GM12801 (cell line): ENCODE results near the gene ANAPC5.

Source experiments
- TF ChIP-seq, protein P1 (sequence below): IDR thresholded peaks from one replicate; pipeline ENCODE4 v1.5.1; 2011; ENCODE audit warnings: control low read depth; ENCODE audit not compliant: insufficient read length; ENCODE audit errors: extremely low read depth

Gene ANAPC5, protein sequence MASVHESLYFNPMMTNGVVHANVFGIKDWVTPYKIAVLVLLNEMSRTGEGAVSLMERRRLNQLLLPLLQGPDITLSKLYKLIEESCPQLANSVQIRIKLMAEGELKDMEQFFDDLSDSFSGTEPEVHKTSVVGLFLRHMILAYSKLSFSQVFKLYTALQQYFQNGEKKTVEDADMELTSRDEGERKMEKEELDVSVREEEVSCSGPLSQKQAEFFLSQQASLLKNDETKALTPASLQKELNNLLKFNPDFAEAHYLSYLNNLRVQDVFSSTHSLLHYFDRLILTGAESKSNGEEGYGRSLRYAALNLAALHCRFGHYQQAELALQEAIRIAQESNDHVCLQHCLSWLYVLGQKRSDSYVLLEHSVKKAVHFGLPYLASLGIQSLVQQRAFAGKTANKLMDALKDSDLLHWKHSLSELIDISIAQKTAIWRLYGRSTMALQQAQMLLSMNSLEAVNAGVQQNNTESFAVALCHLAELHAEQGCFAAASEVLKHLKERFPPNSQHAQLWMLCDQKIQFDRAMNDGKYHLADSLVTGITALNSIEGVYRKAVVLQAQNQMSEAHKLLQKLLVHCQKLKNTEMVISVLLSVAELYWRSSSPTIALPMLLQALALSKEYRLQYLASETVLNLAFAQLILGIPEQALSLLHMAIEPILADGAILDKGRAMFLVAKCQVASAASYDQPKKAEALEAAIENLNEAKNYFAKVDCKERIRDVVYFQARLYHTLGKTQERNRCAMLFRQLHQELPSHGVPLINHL

DNA sequence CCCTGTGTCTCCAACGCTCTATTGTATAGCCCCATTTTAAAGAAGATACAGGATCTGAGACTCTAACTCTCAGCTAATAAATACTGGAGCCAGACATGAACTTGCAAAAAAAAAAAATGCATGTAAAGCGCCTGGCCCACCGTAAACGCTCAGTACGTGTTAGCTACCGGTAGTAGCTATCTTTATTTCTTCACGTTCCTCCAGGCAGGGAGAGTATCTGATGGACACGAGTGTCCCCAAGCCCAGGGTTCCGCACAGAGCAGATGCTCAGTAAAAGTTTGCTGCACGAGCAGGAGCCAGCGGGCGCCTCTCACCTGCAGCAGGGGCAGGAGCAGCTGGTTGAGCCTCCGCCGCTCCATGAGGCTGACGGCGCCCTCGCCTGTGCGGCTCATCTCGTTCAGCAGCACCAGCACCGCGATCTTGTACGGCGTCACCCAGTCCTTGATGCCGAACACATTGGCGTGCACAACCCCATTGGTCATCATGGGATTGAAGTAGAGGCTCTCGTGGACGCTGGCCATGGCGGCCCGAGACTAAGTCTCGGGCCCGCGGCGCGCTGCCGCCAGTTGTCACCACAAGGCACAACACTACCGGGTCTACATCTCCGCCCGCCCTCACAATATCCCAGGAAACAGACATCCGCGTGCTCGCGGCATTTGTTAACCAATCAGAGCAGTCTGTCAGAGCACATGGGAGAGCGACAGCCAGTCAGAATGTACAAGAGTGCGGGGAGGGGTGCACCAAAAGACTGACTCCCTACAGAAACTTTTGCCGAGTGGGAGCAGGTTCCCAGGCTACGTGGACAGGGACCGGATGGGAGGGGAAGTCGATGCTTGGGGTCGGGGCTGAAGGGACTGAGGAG, at the start of gene ANAPC5:
TSS of gene ANAPC5 (minus strand) at position 592 of the 862 bp plus-strand sequence. CDS start at position 521, 71 bp downstream.
- TF ChIP-seq, protein P1, sequence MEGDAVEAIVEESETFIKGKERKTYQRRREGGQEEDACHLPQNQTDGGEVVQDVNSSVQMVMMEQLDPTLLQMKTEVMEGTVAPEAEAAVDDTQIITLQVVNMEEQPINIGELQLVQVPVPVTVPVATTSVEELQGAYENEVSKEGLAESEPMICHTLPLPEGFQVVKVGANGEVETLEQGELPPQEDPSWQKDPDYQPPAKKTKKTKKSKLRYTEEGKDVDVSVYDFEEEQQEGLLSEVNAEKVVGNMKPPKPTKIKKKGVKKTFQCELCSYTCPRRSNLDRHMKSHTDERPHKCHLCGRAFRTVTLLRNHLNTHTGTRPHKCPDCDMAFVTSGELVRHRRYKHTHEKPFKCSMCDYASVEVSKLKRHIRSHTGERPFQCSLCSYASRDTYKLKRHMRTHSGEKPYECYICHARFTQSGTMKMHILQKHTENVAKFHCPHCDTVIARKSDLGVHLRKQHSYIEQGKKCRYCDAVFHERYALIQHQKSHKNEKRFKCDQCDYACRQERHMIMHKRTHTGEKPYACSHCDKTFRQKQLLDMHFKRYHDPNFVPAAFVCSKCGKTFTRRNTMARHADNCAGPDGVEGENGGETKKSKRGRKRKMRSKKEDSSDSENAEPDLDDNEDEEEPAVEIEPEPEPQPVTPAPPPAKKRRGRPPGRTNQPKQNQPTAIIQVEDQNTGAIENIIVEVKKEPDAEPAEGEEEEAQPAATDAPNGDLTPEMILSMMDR, result no peak

DNA sequence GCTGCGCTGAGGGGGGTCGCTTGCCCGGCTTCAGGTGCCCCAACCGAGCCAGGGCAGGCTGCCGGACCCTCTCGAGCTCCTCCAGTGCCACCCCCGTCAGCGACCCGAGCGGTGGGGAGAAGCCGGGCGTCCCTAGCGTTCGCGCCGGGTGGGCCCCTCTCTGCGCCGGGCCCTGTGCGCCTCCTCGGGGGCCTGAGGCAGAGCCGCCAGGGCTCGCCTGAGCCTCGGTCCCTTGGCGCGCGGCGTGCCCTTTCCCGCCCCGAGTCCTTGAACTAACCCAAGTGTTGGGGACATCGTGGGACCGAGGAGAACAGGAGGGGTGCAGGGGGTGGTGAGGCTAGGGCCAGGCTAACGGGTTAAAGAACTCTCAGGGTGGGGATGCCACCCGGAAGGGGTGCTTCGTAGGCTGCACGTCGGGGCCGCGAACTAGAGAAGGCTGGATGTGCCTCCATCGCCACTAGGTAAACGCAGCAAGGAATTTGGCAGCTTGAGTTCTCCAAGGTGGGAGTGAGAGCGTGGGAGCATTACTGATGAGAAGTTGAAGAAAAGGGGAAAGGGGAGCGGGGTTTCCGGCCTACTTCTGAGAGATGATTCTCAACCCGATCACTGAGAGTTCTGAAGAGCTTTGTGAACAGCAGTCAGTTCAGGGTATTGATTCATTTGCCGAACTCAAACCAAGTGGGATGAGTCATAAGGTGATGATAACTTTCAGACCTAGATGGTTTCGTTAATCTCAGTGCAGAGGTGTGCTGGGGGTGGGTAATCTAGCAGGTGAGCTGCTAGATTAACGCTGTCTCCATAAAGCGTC, 48.3 kb upstream of the ANAPC5 start:
- TF ChIP-seq, protein P1, result no peak

DNA sequence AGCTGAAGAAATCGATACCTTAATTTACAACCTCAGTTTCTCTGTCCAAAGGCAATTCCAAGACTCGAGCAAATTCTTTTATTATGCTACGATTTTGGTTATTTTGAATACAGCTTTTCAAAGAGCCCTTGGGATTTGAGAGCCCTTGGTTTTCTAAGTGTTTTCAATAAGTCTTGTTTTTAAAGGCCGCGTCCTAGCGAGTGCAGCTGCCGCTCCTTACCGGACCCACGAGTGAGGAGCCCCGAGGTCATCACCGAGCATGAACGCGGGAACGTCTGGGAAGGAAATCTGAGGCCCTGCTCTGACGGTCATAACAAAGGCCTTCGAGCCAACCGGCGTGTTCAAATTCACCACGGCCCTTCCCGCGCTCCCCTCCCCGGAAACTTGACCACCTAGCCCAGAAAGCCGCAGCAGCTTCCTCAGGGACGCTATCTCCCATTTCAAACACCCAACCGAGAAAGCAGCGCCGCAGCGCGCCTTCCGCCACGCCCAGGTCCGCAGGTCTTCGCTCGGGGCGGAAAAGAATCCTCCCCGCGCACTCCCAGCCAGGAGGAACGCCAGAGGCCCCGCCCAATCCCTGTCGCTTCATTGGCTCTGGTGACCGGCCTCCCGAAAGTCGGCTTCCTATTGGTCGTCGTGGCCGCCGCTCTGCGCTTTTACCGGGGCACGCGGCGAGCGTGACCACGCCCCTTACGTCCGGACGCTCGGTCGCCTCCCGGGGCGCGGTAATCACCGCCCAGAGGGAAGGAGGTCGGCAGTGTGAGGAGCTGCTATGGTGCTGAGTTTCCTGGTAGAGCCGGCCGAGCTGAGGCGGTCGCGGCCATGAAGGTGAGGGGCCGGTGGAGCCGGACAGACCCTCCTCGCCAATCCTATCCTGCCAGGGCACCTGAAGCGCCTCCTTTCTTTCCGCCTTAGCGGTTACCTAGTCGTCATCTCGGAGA, 47.5 kb upstream of the ANAPC5 start, which contains the start of gene RNF34:
TSS of gene RNF34 (plus strand) at position 728 of the 941 bp plus-strand sequence. CDS start at position 823, 95 bp downstream.
- TF ChIP-seq, protein P1, result no peak

DNA sequence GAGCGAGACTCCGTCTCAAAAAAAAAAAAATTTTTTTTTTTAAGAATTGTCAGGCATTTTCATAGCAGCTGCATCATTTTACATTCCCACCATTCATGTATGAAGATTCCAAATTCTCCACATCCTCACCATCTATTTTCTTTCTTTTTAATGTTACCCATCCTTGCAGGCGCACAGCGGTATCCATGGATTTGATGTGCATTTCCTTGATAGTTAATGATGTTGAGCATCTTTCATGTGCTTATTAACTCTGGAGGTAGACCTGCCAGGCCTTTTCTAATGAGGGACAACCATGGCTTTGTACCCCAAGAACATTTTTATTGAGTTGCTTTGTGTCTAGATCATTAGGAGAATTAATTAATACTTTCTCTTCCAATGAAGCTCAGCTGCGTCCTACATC, 46.1 kb upstream of the ANAPC5 start:
- TF ChIP-seq, protein P1, result no peak

DNA sequence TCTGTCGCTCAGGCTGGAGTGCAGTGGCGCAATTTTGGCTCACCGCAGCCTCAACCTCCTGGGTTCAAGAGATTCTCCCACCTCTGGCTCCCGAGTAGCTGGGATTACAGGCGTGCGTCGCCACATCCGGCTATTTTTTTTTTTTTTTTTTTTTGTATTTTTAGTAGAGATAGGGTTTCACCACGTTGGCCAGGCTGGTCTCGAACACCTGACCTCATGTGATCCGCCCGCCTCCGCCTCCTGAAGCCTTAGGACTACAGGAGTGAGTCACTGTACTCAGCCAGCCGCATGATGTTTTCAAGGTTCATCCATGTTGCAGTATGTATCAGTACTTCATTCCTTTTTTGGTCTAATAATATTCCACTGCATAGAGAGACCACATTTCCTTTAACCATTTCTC, 45.3 kb upstream of the ANAPC5 start:
- TF ChIP-seq, protein P1, result no peak

DNA sequence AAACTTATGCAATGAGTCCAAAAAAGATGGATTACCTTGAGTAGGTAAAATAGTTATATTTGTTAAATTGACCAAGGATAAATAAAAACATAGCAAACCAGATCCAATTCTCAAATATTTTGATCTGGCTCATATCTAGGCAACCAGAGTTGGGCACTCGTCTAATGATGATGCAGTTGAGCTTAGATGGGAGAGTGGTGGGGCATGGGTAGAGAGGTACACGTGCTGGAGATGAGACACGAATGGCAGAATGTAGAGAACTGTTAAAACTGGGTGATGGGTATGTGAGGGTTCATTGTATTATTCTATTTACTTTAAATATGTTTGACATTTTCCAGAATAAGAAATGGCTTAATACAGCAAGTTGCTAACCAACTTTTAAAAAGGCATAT, 40.1 kb upstream of the ANAPC5 start:
- TF ChIP-seq, protein P1, result no peak
